Prostate gland (tissue), 2 donors: Measurements from ENCODE around the gene LIF.

Experiments
- POLR2A ChIP-seq: fragments of 450-650 bp; IDR thresholded peaks from one replicate; pipeline ENCODE4 v1.6.1; 2016; ENCODE audit warnings: antibody characterized with exemption, mild to moderate bottlenecking
- POLR2AphosphoS5 ChIP-seq: sonication (generic); formaldehyde crosslinking; IDR thresholded peaks from one replicate; pipeline ENCODE4 v1.6.1; 2017; ENCODE audit warnings: antibody characterized with exemption
- TF ChIP-seq, protein P1 (sequence below), 4 experiments: fragments of 200-600 bp in 2 of 4; fragments of 450-650 bp in 2 of 4; sonication (generic) in 2 of 4; IDR thresholded peaks; 1 replicate in 3 of 4; 2 replicates in 1 of 4; pipeline ENCODE4 v1.5.1; 2016 to 2019; ENCODE audit warnings: antibody characterized with exemption in 4 of 4, mild to moderate bottlenecking in 2 of 4, moderate library complexity in 2 of 4

DNA sequence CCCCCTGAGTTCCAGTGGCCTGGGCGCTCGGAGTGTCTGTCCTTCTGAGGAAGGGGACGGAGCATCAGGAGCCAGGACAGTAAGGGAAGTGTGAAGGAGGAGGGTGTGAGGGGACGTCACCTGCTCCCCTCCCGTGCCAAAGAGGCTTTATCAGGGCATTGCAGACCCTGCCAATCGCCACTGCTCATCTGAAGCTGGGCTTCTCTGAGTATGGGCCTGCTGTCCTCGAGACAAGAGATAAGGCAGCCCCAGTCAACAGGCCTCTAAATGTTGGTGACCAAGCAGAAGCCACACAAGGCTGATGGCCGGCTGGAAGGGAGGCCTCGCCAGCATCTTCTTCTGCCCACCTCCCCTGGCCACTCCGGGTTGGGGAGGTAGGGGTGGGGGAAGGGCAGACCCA, 29.8 kb downstream of the LIF start:
- TF ChIP-seq, protein P1, sequence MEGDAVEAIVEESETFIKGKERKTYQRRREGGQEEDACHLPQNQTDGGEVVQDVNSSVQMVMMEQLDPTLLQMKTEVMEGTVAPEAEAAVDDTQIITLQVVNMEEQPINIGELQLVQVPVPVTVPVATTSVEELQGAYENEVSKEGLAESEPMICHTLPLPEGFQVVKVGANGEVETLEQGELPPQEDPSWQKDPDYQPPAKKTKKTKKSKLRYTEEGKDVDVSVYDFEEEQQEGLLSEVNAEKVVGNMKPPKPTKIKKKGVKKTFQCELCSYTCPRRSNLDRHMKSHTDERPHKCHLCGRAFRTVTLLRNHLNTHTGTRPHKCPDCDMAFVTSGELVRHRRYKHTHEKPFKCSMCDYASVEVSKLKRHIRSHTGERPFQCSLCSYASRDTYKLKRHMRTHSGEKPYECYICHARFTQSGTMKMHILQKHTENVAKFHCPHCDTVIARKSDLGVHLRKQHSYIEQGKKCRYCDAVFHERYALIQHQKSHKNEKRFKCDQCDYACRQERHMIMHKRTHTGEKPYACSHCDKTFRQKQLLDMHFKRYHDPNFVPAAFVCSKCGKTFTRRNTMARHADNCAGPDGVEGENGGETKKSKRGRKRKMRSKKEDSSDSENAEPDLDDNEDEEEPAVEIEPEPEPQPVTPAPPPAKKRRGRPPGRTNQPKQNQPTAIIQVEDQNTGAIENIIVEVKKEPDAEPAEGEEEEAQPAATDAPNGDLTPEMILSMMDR (IDR thresholded peaks at IDR 0.05), result no peak
- no peak for TF ChIP-seq POLR2AphosphoS5
- no peak for TF ChIP-seq POLR2A
